HG03045 (cell line): Measurements from ENCODE around the gene NUTM2G.
"Not testable (repeated sequence)": the region's sequence is repeated elsewhere in the genome, so short reads cannot be mapped to it uniquely, and the experiment has no call there.

Experiments
- ATAC-seq: cut with Tn5 transposase; IDR thresholded peaks from one replicate; pipeline ENCODE4 v1.9.1; 2021; ENCODE audit warnings: mild to moderate bottlenecking, moderate library complexity; ENCODE audit not compliant: unreplicated experiment

Gene NUTM2G, protein sequence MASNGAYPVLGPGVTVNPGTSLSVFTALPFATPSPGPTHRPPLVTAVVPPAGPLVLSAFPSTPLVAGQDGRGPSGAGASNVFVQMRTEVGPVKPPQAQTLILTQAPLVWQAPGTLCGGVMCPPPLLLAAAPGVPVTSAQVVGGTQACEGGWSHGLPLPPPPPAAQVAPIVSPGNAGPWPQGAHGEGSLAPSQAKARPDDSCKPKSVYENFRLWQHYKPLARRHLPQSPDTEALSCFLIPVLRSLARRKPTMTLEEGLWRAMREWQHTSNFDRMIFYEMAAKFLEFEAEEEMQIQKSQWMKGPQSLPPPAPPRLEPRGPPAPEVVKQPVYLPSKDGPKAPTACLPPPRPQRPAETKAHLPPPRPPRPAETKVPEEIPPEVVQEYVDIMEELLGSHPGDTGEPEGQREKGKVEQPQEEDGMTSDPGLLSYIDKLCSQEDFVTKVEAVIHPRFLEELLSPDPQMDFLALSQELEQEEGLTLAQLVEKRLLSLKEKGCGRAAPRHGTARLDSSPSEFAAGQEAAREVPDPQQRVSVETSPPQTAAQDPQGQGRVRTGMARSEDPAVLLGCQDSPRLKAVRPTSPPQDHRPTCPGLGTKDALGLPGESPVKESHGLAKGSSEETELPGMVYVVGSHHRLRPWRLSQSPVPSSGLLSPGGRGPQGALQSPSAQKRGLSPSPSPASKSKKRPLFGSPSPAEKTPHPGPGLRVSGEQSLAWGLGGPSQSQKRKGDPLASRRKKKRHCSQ

DNA sequence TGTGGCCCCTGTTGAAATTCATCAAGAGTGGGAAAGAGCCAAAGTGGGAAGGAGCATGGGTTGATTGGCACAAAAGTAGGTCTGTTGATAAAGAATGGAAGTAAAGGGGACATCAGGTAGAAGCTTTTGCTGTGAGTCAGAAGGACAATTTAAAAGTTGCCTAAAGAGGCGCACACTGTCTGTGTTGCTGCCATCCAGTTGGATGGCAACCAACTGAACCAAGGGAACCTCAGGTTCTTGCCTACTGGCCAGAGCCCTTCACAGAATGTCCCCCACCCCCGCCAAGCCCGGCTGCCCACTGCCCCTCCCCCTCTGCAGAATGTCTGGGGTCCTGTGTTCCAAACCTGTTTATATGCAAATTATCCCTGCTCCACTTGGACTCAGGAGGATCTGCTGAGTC is at the start of gene NUTM2G:
Gene NUTM2G, plus strand, starts transcription at position 301 of the 400 bp plus-strand sequence. CDS start 182 bp downstream, outside the sequence.
- ATAC-seq: not testable (repeated sequence)

DNA sequence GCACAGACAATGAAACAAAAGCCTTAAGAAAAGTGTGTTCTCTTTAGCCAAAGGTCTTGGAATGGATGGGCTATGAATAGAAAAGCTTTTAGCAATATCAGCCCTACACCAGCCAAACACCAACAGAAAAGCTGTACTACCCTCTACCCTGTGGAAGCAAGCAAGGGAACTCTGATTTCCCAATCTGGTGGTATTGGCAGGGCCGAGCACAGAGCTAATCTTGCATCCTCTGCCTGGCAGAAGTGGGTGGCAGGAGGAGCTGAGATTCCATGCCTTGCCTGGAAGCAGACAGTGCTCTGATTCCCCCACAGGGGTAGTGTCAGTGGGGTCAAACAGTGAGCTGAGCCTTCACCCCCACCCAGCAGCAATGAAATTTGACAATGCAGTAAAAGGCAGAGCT is 44.7 kb upstream of the NUTM2G start:
- no peak for ATAC-seq

DNA sequence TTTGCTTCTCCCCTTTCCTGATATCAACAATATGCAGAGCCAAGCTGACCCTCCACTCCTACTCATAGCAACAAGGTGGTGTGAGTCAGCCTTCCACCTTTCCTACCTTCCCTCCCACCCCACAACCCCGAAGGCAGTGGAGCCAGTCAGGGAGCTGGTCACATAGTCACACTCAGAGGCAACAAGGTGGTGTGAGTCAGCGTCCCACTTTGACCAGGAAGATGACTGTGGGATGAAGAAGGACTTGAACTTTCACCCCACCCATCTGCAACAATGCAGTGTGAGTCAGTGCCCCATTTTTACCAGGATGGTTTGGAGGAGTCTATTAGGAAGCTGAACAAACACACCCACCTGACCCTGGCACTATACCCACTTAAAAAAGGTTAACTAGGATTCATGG is 44.2 kb upstream of the NUTM2G start:
- ATAC-seq: no peak

DNA sequence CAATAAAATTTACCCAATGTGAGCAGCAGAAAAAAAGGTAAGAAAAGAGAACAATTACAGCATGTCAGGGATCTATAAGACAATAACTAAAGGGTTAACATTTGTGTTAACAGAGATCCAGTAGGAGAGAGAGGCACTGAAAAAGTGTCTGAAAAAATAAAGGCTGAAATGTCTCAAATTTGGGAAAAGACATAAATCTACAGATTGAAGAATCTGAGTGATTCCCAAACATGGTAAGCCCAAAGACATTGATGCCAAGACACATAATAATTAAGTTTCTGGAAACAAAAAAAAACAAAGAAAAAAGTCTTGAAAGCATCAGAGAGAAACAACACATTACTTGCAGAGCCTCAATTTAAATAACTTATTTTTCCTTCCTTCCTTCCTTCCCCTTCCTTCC is 43.2 kb upstream of the NUTM2G start:
- ATAC-seq: no peak

DNA sequence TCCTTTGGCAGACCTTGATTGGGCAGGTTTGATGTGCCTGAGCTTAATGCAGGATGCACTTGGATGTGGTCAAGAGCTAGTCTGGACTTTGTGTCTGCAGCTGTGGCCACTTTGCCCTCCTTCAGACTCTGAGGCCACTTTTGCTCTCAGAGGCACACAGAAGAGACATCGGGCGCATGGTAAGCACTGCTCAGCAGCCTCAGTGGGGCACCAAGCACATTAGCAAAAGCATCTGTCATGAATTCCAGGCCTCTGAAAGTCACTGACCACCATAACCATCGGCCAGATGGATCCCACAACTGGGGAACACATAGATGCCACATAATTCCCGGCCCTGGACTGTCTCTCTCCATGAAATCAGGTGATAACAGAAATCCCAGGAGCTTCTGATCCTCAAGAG is 40.1 kb upstream of the NUTM2G start:
- ATAC-seq: no peak

DNA sequence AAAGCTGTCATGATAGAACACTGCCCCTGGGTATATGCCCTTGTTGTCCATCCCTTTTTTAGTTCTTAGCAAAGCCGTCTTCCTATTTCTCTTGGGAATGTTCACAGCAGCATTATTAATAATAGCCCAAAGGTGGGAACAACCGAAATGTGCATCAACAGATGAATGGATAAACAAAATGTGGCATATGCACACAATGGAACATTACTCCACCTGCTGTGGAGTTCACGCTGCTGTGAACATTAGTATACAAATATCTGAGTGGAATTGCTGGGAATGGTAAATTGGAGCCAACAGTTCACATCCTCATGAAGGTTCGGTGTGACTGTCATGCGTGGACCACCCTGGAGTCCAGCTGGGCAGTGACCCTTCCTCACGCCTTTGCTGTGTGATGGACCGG is 36.5 kb upstream of the NUTM2G start:
- no peak for ATAC-seq

DNA sequence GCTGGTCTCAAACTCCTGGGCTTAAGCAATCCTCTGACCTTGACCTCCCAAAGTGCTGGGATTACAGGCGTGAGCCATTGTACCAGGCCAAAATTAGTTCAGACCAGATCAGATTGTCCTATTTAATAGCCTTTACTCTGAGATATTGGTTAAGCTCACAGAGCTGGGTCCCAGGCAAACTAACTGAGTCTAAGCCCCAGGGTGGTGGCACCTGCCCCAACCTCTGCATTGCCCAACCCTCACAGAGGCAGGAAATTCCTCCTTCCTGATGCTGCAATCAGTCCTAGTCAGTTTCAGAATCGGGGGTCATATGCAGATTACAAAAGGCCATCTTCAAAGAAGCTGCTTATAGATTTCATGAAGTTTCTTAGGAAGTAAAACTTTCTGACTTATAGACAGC is 28.6 kb upstream of the NUTM2G start:
- not testable (repeated sequence) for ATAC-seq

DNA sequence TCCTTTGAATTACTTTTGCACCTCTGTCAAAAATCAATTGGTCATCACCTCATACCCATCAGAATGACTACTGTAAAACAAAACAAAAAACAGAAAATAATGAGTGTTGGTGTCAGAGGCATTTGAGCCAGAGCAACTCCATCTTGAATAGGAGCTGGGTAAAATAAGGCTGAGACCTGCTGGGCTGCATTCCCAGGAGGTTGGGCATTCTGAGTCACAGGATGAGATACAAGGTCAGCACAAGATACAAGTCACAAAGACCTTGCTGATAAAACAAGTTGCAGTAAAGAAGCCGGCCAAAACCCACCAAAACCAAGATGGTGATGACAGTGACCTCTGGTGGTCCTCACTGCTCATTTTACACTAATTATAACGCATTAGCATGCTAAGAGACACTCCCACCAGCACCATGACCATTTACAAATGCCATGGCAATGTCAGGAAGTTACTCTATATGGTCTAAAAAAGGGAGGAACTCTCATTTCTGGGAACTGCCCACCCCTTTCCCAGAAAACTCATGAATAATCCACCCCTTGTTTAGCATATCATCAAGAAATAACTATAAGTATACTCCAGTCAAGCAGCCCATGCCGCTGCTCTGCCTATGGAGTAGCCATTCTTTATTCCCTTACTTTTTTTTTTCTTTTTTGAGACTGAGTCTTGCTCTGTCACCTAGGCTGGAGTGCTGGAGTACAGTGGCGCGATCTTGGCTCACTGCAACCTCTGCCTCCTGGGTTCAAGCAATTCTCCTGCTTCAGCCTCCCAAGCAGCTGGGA is 23.5 kb upstream of the NUTM2G start:
- not testable (repeated sequence) for ATAC-seq

DNA sequence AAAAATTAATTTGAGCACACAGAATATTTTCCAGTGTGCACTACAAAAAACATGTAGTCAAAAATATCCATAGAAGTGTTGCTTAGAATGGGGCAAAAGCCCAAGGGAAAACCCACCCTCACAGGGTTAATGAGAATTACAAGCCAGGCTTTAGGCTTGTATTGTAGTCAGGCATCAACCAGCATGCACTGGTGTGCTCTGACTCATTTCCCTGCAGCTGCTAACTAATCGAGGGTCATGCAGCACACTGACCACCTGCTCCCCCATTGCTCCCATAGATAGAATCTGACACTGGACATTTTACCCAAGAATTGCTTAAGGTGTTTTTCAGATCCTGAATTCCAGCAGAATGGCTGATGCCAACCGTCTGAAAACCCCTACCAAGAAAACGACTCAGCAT is 20.2 kb upstream of the NUTM2G start:
- ATAC-seq: not testable (repeated sequence)

DNA sequence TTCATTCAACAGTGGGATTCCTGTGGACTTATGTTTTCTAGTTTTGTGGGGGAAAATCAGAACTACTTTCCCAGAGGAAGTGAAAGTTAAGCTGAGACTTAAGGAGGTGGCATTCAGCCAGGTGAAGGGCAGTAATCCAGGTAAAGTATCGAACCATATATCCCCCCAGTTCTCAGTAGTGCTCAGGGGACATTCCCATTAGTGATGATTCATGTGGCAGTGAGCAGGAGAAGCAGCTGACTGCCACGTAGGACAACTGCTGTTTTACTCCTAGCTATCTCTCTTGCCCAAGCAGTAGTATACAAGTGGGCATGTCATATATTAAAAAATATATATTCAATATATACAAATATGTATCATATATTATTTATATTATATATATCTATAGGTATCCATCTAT is 13.1 kb upstream of the NUTM2G start:
- not testable (repeated sequence) for ATAC-seq

DNA sequence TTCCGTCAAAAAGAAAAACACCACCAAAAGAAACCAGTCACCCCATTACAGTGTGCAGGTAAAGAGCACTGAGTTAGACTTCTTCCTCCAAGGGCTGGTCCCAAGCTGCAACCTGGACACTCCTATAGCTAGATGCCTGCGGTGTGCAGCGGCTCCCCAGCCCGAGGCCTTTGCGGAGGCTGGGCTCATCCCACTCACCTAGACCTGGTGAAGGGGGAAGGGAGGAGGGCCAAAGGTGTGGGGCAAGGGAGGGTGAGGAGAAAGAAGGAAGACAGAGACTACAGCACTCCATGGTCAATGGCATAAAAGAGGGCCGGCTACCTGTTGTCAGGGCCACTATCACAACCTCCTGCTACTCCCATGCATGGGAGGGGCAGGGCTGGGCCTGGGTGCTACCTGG is 12.1 kb upstream of the NUTM2G start:
- ATAC-seq: not testable (repeated sequence)

DNA sequence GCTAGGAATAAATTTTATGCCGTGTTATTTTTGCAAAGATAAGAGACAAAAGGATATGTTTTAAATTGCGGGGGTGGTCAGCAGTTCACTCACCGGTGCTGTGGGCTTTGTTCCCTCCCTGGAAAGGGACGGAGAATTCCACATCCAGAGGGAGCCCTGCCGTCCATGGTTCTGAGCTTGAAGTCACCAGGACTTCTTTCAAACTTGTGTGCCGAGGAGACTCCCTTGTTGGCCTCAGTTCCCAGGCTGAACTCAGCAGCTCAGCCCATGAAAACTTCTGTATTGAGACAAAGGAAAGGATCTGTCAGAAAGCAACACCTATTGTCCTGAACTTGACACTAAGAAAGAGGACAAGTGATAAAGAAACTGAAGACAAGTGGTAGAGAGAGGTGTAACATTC is 10.1 kb upstream of the NUTM2G start:
- ATAC-seq: not testable (repeated sequence)

DNA sequence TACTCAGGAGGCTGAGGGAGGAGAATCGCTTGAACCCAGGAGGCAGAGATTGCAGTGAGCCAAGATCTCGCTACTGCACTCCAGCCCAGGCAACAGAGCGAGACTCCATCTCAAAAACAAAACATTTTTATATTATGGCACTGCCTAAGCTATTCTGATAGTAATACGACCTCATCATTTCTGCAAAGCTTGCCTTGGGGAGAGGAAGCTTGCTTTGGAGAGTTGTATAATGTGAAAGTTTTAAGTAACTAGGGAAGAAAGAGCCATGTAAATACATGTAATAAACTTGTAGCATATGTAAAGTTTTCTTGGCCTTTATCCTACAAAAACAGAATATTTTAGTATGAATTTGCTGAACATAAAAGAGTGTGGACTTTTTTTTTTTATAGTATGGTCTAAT is 7.8 kb upstream of the NUTM2G start:
- ATAC-seq: not testable (repeated sequence)

DNA sequence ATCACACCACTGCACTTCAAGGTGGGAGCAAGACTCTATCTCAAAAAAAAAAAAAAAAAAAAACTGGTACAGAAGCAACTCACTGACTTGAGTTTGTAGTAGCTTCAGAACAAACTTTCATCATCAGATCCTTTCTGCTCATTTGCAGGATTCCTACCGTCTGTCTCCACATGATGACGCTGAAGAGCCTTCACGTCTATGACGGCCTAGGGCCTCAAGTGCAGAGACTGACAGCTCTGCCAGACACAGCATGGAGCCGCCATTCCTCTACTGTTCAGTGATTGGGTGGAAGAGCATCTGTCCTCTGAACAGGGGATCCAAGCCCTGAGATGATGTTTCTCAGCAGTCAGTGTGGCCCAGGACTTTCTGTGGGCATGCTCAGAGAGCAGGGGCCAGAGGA is 3.1 kb upstream of the NUTM2G start:
- not testable (repeated sequence) for ATAC-seq

DNA sequence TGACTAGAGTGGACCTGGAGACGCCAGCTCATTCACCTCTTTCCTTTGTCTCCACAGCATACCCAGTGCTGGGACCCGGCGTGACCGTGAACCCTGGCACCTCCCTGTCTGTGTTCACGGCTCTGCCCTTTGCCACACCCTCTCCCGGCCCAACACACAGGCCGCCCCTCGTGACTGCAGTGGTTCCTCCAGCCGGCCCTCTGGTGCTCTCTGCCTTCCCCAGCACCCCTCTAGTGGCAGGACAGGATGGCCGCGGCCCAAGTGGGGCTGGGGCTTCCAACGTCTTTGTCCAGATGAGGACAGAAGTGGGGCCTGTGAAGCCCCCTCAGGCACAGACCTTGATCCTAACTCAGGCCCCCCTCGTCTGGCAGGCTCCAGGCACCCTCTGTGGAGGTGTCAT is 3.0 kb downstream of the NUTM2G start:
- ATAC-seq: not testable (repeated sequence)

DNA sequence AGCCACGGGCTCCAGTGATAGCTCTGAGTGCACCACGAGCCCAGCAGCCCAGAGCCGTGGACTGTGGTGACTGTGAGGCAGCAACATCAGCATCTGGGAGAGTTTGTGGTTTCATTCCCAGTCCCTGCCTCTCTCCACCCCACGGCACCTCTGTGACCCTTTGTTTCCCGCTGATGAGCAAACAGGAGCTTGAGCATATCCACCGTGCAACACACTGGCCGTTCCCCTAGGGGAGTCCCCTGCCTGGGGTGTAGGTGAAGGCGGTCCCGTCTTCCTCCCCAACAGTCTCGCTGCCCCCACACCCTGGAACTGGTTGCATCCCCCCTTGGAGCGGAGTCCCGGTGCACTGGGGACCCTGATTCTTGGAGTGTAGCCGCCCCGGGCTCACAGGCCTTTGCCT is 5.5 kb downstream of the NUTM2G start:
- ATAC-seq: not testable (repeated sequence)

DNA sequence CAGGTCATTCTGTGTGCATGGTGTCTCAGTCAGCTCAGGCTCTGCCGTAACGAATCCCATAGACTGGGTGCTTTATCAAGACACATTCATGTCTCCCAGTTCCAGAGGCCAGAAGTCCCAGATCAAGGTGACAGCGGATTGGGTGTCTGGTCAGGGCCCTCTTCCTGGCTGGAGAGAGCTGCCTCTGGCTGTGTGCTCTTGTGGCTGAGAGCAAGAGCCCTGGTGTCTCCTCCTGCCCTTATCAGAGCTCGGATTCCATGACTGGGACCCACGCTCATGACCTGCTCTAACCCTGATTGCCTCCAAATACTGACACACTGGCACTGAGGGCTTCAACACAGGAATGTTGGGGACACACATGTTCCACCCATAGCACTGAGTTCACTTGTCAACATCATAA is 6.1 kb downstream of the NUTM2G start:
- not testable (repeated sequence) for ATAC-seq

DNA sequence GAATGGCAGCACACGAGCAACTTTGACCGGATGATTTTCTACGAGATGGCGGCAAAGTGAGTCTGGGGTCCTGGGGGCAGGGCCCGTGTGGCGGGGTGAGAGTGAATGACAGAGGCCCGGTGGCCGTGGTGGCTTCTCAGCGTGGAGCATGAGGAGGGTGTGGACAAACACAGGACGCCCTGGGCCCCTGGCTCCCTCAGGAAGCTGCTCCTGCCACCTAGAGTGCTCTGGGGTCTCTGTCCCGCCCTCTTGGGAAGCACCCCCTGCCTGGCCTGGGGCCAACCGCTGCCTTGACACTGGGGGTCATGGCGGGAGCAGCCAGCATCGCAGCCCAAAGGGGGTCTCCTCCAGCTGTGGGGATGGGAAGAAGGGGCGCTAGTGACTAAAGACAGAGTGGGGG is 6.8 kb downstream of the NUTM2G start:
- not testable (repeated sequence) for ATAC-seq

DNA sequence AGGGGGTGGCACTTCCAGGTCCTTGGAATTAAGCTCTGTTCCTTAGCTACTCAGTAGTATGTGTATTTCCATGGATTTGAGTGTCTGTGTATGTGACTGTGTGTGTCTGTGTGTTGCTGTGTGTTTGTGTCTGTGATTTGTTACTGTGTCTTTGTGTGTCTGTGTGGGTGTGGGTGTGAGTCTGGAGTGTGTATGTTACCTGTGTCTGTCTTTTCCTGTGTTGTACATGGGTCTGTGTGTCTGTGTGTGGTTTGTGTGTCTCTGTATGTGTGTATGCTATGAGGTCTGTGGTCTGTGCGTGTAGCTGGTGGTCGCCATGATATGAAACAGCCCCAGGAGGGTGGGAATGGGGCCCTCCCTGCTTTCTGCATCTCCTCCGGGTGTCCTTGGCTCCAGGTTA is 8.8 kb downstream of the NUTM2G start:
- not testable (repeated sequence) for ATAC-seq

DNA sequence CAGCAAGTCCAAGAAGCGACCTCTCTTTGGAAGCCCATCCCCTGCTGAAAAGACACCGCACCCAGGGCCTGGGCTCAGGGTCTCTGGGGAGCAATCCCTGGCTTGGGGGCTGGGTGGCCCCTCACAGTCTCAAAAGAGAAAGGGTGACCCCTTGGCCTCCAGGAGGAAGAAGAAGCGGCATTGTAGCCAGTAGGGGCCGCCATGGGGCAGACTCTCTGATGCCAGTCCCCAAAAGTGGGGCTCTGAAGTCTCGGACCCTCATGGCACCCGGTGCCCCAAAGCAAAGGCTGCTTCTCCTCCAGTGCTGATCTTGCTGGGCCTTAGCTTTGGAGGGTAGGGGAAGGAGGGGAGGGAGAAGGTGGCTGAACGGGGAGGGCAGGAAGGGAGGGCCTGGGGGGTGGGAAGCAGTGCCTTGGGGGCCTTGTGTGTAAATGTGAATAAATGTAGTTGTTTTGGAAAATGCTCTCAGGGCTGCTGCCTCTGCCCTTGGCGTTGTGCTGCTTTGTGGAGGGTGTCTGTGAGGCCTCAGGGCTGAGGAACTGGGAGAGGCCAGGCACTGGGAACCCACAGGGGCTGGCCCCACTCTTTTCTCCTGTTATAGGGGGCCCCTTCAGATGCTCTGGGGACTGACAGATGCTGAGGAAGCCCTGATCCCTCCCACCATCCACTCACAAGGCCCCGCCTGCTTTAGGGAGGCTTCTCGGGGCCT is 10.5 kb downstream of the NUTM2G start:
- not testable (repeated sequence) for ATAC-seq

DNA sequence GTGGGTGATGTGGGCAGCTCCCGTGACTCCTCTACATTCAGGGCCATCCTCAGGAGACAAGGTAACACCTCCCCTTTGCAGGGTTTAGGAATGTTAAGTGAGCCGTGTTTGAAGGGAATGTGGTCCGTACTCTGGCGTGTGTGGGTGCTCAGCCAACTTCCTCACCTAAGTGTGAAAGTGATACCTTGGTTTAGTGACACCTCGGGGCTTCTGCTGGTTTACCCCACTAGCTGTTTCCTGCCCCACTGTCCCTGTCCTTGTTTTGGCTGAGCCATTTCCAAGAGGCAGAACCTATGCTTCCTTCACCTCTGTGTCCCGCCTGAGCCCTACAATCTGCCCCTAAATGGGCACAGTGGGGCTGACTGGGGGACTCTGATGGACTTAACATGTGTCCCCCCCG is 12.3 kb downstream of the NUTM2G start:
- ATAC-seq: not testable (repeated sequence)
